ENCODE results near the gene NFE2L1.
"Not testable (repeated sequence)": the region's sequence is repeated elsewhere in the genome, so short reads cannot be mapped to it uniquely, and the experiment has no call there.

NFE2L1 gene

DNA sequence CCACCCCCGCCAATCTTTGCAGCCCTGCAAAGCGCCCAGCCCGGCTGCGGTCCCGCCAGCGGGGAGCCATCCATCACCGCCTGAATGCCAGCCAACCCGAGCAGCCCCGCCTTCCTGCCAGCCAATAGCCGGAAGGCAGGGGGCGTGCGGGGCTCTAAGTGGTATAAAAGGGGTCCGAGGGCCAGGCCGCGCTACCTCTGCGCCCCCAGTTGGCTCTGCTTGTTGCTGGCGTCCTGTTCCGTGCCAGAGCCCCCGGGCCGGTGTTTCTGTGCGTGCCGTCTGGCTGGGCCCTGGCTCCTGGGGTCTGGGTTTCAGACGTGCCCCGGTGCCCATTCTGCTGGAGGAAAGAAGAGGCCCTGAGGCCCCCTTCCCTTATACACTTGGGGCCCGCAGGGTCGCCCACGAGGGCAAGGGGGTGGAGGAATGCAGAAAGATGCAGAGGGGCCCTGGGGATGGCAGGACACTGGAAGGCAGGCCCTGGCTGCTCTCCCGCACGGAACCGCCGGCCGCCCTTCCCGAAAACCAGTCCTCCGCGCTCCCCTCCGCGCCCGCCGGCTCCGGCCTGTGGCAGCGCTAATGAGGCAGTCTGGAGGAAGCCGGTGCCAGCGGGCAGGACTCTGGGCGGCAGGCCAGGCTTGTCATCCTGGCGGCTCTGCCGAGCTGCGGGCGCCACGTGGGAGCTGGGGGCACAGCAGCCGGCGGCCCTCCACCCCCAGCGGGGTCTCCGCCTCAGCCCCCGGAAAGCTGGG lies 24.6 kb upstream of the NFE2L1 start:
- DNase-seq: peak; percentile 78

GRCh38 chr17:48024149-48025039 lies 23.8 kb upstream of the NFE2L1 start:
- peak; percentile 36 for DNase-seq

- peak; percentile 89 for DNase-seq
These were observed 22.9 kb upstream of the NFE2L1 start for GRCh38 chr17:48025040-48025903.

DNA sequence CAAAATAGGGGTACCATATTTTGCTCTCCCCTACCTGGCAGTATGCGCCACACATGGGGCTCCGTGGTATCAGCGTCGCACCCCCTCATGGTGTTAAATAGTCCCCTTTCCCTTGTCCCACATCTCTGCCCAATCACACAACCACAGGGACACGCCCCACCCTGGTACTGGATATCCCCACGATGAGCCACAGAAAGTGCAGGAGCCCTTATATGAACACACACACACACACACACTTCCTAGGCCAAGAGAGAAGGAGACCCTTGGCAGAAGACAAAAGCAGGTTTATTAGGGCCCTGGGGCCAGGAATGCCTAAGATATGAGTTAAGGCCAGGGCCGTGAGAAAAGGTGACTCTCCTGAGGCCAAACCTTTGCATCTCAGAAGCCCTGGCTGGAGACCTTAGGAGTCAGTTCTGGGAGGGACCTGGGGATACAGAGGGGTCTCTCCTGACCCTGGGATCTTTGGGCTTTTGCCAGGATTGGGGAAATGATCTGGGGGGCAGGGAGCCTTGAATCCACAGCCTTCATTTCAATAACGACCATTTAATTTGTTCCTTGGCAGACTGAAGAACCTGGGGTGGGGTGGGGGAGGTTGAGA lies 22.2 kb upstream of the NFE2L1 start:
- DNase-seq: no peak

DNA sequence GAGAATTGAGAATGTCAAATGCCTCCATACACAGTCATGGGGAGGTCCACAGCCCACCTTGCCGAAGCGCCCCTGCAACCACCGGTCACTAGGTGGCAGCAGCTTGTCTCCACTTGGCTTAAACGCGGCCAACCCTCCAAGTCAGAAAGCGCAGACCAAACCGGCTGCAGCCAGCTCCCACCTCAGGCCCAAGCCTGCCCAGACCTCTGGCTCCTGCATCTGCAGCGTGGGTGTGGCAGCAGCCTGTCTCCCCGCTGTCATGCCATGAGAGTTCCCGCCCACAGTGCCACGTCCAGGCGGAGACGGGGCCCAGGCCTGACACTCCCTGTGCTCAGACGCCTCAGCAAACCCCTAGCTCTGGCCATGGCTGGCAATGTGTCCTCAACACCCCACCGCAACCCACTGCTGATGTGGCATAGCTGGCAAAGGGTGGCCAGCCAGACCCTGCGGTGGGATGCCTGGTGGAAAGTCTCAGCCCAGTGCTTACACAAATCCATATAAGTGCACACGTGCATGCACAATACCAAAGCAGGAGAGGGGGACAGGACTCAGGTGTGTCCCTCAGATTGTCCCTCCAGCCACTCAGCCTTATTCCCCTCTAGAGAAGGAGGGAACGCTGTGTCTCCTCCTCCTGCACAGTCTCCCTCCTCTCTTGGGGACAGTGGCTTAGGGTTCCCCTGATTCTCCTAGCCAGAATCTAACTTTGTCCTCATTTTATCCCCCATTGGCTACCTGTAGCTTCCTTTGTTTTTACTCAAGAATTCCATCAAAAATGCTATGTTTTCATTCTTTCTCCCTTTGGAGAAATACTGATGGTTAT lies 21.4 kb upstream of the NFE2L1 start:
- peak; percentile 35 for DNase-seq

- no peak for DNase-seq
These were observed 20.7 kb upstream of the NFE2L1 start for GRCh38 chr17:48027322-48027981.

- no peak for DNase-seq
These were observed 19.4 kb upstream of the NFE2L1 start for GRCh38 chr17:48028736-48029135.

DNA sequence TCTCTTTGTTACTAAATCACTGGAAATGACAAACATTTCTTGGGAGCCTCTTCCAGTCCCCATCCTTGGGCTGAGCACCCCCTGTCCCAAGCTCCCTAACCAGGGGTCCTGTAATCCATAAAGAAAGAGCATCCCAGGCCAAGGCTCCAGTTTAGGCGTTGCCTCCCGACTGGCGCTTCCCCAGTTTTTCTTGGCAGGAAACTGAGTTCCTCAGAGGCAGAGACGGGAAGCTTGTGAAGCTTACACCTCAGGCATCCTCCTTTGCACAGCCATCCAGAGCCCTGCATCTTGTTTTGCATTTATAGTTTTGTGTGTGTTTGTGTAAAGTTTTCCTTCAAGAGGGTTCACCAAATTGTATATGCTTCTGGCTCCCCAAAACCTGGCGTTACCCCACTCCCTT lies 17.6 kb upstream of the NFE2L1 start:
- no peak for DNase-seq

- no peak for DNase-seq
These were observed 16.2 kb upstream of the NFE2L1 start for GRCh38 chr17:48031966-48032365.

GRCh38 chr17:48034734-48035133 lies 13.4 kb upstream of the NFE2L1 start:
- not testable (repeated sequence) for DNase-seq

- no peak for DNase-seq
These were observed 11.5 kb upstream of the NFE2L1 start for GRCh38 chr17:48036693-48037035.

DNA sequence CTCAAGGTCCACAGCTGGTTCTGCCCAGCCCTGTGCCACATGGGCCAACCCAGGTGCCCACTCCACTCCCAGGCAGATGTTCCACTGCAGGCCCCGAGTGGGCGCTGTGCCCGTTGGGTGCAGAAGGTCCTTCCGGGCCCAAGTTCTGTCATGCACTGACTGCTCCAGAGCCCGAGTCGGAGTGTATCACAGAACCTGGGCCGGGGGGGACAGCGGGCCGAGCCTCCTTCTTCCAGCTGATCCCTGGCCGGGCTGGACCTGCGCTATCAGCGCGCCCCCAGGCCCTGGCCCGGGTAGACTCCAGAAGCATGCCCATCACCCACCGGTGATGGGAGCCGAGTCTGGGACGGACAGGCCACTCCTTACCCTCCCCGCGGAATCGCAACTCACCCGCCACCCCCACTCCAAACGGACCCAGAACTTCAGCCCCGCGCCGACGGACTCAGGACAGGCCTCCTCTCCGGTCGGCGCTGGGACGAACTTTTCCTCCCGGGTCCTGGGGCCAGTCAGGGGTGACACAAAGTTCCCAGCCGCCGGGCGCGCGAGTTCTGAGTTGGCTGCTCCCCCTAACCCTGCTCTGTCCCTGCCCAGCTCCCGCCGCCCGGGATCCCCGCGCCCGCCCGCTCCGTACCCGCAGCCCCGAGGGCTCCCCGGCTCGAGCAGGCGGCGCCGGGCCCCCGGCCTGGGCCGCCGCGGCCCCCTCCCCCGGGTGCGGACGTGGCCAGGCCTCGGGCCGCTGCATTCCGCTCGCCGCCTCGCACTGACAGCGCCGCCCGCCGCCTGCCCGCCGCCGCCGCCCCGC lies 10.9 kb upstream of the NFE2L1 start, which contains the start of gene COPZ2:
Gene COPZ2 (minus strand): TSS at position 762 of the 802 bp plus-strand sequence. CDS start 20 bp downstream, at position 742.
- no peak for DNase-seq

- no peak for DNase-seq
These were observed 10.3 kb upstream of the NFE2L1 start for GRCh38 chr17:48037838-48038323.

- no peak for DNase-seq
These were observed 9.5 kb upstream of the NFE2L1 start for GRCh38 chr17:48038687-48039086.

- DNase-seq: no peak
These were observed 5.0 kb upstream of the NFE2L1 start for GRCh38 chr17:48043176-48043575.

DNA sequence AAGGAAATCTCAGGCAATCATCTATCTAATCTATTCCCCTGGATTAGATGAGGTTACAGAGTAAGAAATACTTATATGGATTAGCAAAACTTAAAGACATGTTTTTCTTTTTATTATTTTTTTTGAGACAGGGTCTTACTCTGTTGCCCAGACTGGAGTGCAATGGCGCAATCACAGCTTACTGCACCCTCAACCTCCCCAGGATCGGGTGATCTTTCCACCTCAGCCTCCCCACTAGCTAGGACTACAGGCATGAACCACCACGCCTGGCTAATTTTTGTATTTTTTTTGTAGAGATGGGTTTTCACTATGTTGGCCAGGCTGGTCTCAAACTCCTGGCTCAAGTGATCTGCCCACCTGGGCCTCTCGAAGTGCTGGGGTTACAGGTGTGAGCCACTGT lies 3.3 kb upstream of the NFE2L1 start:
- DNase-seq: no peak

- DNase-seq: no peak
These were observed 2.7 kb upstream of the NFE2L1 start for GRCh38 chr17:48045316-48046001.

DNA sequence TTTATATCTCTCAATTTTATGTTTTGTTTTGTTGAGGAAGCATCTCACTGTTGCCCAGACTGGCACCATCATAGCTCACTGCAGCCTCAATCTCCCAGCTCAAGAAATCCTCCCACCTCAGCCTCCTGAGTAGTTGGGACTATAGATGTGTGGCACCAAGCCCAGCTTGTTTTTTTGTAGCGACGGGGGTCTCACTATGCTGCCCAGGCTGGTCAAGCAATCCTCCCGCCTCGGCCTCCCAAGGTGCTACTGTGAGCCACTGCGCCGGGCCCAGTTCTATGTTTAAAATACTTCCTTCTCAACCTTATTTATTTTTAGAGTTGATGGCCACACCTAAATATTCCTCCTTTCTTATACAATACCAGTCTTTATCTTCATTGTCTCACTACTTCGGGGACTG lies 1.9 kb upstream of the NFE2L1 start:
- DNase-seq: no peak

DNA sequence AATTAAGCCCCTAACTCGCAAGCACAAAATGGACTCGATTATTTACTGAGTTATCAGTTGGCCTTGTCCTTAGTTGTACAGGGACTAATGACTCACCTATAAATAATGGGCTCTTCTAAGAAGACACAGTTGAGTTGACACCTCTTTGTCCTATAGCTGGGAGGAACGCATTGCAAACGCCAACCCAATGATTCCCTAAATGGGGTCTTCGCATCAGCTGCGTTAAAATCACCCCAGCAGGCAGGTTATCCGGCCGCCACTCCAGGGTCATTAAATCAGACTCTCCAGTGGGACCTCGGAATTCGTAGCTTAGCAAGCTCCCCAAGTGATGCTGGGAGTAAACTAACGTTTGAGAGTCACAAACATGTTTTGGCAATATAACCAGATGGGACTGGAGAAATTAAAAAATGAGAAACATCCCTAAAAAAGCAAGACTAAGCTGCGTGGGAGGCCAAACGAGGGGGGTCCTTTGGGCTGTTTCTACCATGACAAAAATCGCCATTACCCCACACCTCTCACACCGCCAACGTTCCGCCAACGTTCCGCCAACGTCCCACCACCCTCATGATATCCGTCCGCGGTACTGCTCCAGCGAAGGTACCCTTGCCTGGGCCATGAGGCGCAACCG lies 932 bp upstream of the NFE2L1 start:
- DNase-seq: no peak
